HL-60 (cell line): ENCODE measurements around the gene RANBP3.

Experiments
- DNase-seq, 2 experiments: peaks; one replicate each; pipeline ENCODE4 v3.0.0-alpha.2; 2010 to 2020; ENCODE audit warnings: low read depth in 1 of 2, low spot score in 1 of 2
- H3K27ac ChIP-seq: fragments of 250-450 bp; sonication (Bioruptor Pico); replicated peaks from 2 replicates; pipeline ENCODE4 v1.5.1; 2020; ENCODE audit warnings: mild to moderate bottlenecking, moderate library complexity
- H3K27me3 ChIP-seq: fragments of 250-450 bp; sonication (Bioruptor Pico); 2 replicates; pipeline ENCODE4 v1.5.1; 2021; ENCODE audit warnings: mild to moderate bottlenecking, moderate library complexity; ENCODE audit not compliant: insufficient read depth, poor library complexity, severe bottlenecking
- H3K4me3 ChIP-seq: replicated peaks from 2 replicates; pipeline ENCODE4 v1.5.1; 2011; ENCODE audit warnings: mild to moderate bottlenecking, control low read depth, low read length; ENCODE audit not compliant: insufficient read depth
- CTCF ChIP-seq: IDR thresholded peaks from one replicate; pipeline ENCODE4 v1.5.1; 2011; ENCODE audit warnings: low read length, control low read depth, inconsistent platforms; ENCODE audit not compliant: insufficient read depth
- GABPA ChIP-seq: IDR thresholded peaks from 2 replicates; pipeline ENCODE4 v1.6.1; 2012; ENCODE audit warnings: low read depth
- POLR2AphosphoS5 ChIP-seq: IDR thresholded peaks from 2 replicates; pipeline ENCODE4 v1.6.1; 2012; ENCODE audit warnings: low read depth
- REST ChIP-seq: IDR thresholded peaks from 2 replicates; pipeline ENCODE4 v1.6.1; 2012; ENCODE audit warnings: low read depth; ENCODE audit not compliant: insufficient replicate concordance
- SPI1 ChIP-seq: IDR thresholded peaks from 2 replicates; pipeline ENCODE4 v1.6.1; 2012; ENCODE audit warnings: low read depth, mild to moderate bottlenecking, borderline replicate concordance

Gene RANBP3

GRCh38 chr19:5911366-5911765 is 66.6 kb downstream of the RANBP3 start:
- H3K4me3 ChIP-seq = no peak overlapping the region
- H3K27ac ChIP-seq = no peak overlapping the region
- no peak for DNase-seq
- no peak for TF ChIP-seq SPI1
- TF ChIP-seq REST = no peak
- TF ChIP-seq GABPA = no peak
- no peak for TF ChIP-seq POLR2AphosphoS5
- TF ChIP-seq CTCF = no peak
- H3K27me3 ChIP-seq = no peaks in the 10 kb centered on the region

GRCh38 chr19:5910638-5910907 is 67.4 kb downstream of the RANBP3 start:
- no peak for TF ChIP-seq CTCF
- TF ChIP-seq REST = no peak
- TF ChIP-seq GABPA = no peak
- TF ChIP-seq SPI1 = no peak
- no peak for TF ChIP-seq POLR2AphosphoS5
- H3K27ac ChIP-seq = no peak overlapping the region
- H3K4me3 ChIP-seq = no peak overlapping the region
- DNase-seq = no peak
- no peaks in the 10 kb centered on the region for H3K27me3 ChIP-seq

- no peak for DNase-seq
- Histone ChIP-seq H3K4me3 (no peak overlapping the region), H3K27ac (no peak overlapping the region), H3K27me3 (no peaks in the 10 kb centered on the region)
- TF ChIP-seq GABPA (no peak), REST (no peak), SPI1 (no peak), CTCF (no peak), POLR2AphosphoS5 (no peak)
These were observed 69.0 kb downstream of the RANBP3 start for GRCh38 chr19:5908773-5909442.
